Right lobe of liver (tissue), 4 donors: ENCODE results near the gene SLC38A3.
"Not testable (repeated sequence)": the region's sequence is repeated elsewhere in the genome, so short reads cannot be mapped to it uniquely, and the experiment has no call there.

Source experiments
- POLR2A ChIP-seq: fragments of 450-650 bp; IDR thresholded peaks from one replicate; pipeline ENCODE4 v1.6.1; 2017; ENCODE audit warnings: antibody characterized with exemption, mild to moderate bottlenecking
- TF ChIP-seq, protein P1 (sequence below), 4 donors: fragments of 200-600 bp in 3 of 4; fragments of 450-650 bp in 1 of 4; IDR thresholded peaks; one replicate each; pipeline versions ENCODE4 v1.5.1 to v1.8.0; 2016 to 2022; ENCODE audit warnings: antibody characterized with exemption in 4 of 4, mild to moderate bottlenecking in 2 of 4
- donor health status: DM: no; HTN: no; CAD: no.
- donor health status: DM: no; HTN: no; CAD: no.
- donor health status: DM: no; HTN: yes; CAD: no.

DNA sequence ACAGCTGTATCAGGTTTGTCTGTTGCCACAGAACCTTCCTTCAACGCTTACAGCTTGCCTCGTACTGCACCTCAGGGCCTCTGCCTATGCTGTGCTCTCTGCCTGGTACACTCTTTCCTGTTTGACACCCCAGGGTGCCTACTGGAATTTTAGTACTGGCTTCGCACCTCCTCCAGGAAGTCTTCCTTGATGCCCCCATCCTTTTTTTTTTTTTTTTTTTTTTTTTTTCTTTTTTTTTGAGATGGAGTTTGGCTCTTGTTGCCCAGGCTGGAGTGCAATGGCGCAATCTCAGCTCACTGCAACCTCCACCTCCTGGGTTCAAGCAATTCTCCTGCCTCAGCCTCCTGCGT, 6.3 kb downstream of the SLC38A3 start:
- TF ChIP-seq, protein P1, sequence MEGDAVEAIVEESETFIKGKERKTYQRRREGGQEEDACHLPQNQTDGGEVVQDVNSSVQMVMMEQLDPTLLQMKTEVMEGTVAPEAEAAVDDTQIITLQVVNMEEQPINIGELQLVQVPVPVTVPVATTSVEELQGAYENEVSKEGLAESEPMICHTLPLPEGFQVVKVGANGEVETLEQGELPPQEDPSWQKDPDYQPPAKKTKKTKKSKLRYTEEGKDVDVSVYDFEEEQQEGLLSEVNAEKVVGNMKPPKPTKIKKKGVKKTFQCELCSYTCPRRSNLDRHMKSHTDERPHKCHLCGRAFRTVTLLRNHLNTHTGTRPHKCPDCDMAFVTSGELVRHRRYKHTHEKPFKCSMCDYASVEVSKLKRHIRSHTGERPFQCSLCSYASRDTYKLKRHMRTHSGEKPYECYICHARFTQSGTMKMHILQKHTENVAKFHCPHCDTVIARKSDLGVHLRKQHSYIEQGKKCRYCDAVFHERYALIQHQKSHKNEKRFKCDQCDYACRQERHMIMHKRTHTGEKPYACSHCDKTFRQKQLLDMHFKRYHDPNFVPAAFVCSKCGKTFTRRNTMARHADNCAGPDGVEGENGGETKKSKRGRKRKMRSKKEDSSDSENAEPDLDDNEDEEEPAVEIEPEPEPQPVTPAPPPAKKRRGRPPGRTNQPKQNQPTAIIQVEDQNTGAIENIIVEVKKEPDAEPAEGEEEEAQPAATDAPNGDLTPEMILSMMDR (IDR thresholded peaks at IDR 0.05): not testable (repeated sequence)
- not testable (repeated sequence) for TF ChIP-seq POLR2A
